HFFc6 (cell line): ENCODE measurements around the gene BCAS4. TPM values are rescaled to one million over a fixed set of nuclear protein-coding genes. Genes with fewer than 3 reads are reported as not detected.
A peak's percentile ranks its signal among the peaks of the same experiment; 100 is the strongest.

Experiments used
- DNase-seq: peaks from one replicate; pipeline ENCODE4 v3.0.0-alpha.2; 2018
- H3K27ac Mint-ChIP-seq: 2 replicates; pipeline ENCODE4 v1.8.0; 2020; ENCODE audit warnings: mild to moderate bottlenecking, mixed read lengths
- H3K27me3 Mint-ChIP-seq: 2 replicates; pipeline ENCODE4 v1.8.0; 2021; ENCODE audit warnings: mild to moderate bottlenecking, moderate library complexity, mixed read lengths; ENCODE audit not compliant: insufficient read depth
- H3K36me3 Mint-ChIP-seq: 2 replicates; pipeline ENCODE4 v1.8.0; 2021; ENCODE audit warnings: low read depth, mixed read lengths
- H3K4me1 Mint-ChIP-seq: 2 replicates; pipeline ENCODE4 v1.8.0; 2020; ENCODE audit warnings: low read depth, mixed read lengths
- H3K4me3 Mint-ChIP-seq: 2 replicates; pipeline ENCODE4 v1.8.0; 2020; ENCODE audit warnings: mild to moderate bottlenecking, moderate library complexity, mixed read lengths
- H3K9me3 Mint-ChIP-seq: 2 replicates; pipeline ENCODE4 v1.8.0; 2020; ENCODE audit warnings: mild to moderate bottlenecking, mixed read lengths
- CTCF ChIP-seq: fragments of 200-600 bp; sonication (generic); IDR thresholded peaks from 2 replicates; pipeline ENCODE4 v1.5.0; 2021; ENCODE audit warnings: antibody characterized with exemption, mild to moderate bottlenecking
- total RNA-seq, 6 experiments: library from RNA; stranded (reverse); fragmentation: NEBNext Ultra II Directional; extraction: Animal tissue kit (Norgen Biotek cat#: 25700); gene quantifications; 2 replicates in 1 of 6; 3 replicates in 5 of 6; pipeline ENCODE4 v1.2.3, GENCODE V29; 2021

BCAS4 gene
- total RNA-seq, 6 experiments from 2014 or later = 19.8 to 23.5 (median 21.7) TPM

GRCh38 chr20:50855498-50856474, 60.9 kb downstream of the BCAS4 start:
- no peaks in the 10 kb centered on the region for H3K9me3 Mint-ChIP-seq
- no peak overlapping the region for H3K4me3 Mint-ChIP-seq
- no peaks in the 10 kb centered on the region for H3K27me3 Mint-ChIP-seq
- no peak overlapping the region for H3K27ac Mint-ChIP-seq
- peaks cover 9% of the 10 kb centered on the region; the same call in 1 of the 2 replicates for H3K4me1 Mint-ChIP-seq
- TF ChIP-seq CTCF = no peak
- peak; percentile 35 for DNase-seq
- no peaks in the 10 kb centered on the region for H3K36me3 Mint-ChIP-seq

GRCh38 chr20:50856475-50857041, 61.7 kb downstream of the BCAS4 start:
- H3K27me3 Mint-ChIP-seq = no peaks in the 10 kb centered on the region
- no peak for TF ChIP-seq CTCF
- no peak overlapping the region for H3K4me3 Mint-ChIP-seq
- no peak overlapping the region for H3K27ac Mint-ChIP-seq
- no peaks in the 10 kb centered on the region for H3K9me3 Mint-ChIP-seq
- H3K36me3 Mint-ChIP-seq = no peaks in the 10 kb centered on the region
- DNase-seq = no peak
- peaks cover 9% of the 10 kb centered on the region; the same call in 1 of the 2 replicates for H3K4me1 Mint-ChIP-seq

- H3K27me3 Mint-ChIP-seq = no peaks in the 10 kb centered on the region
- DNase-seq = no peak
- H3K36me3 Mint-ChIP-seq = no peaks in the 10 kb centered on the region
- no peak overlapping the region for H3K4me3 Mint-ChIP-seq
- no peak overlapping the region for H3K27ac Mint-ChIP-seq
- TF ChIP-seq CTCF = no peak
- no peaks in the 10 kb centered on the region for H3K9me3 Mint-ChIP-seq
- H3K4me1 Mint-ChIP-seq = peaks cover 9% of the 10 kb centered on the region; the same call in 1 of the 2 replicates
Measured at GRCh38 chr20:50857348-50857747, 62.5 kb downstream of the BCAS4 start.

- Mint-ChIP-seq H3K4me1 (peaks cover 9% of the 10 kb centered on the region; the same call in 1 of the 2 replicates), H3K27ac (no peak overlapping the region), H3K27me3 (no peaks in the 10 kb centered on the region), H3K4me3 (no peak overlapping the region), H3K36me3 (no peaks in the 10 kb centered on the region), H3K9me3 (no peaks in the 10 kb centered on the region)
- no peak for DNase-seq
- TF ChIP-seq CTCF = no peak
Measured at GRCh38 chr20:50858525-50858924, 63.7 kb downstream of the BCAS4 start.

GRCh38 chr20:50859161-50859560, 64.3 kb downstream of the BCAS4 start:
- no peak for DNase-seq
- TF ChIP-seq CTCF = no peak
- H3K9me3 Mint-ChIP-seq = no peaks in the 10 kb centered on the region
- H3K4me3 Mint-ChIP-seq = no peak overlapping the region
- peaks cover 9% of the 10 kb centered on the region; the same call in 1 of the 2 replicates for H3K4me1 Mint-ChIP-seq
- no peaks in the 10 kb centered on the region for H3K36me3 Mint-ChIP-seq
- no peaks in the 10 kb centered on the region for H3K27me3 Mint-ChIP-seq
- H3K27ac Mint-ChIP-seq = no peak overlapping the region
